Ishikawa (cell line): ENCODE measurements around the gene C1GALT1C1L.

Source experiments
- CEBPB ChIP-seq: IDR thresholded peaks from 2 replicates; pipeline ENCODE4 v1.6.1; 2012
- CREB1 ChIP-seq: IDR thresholded peaks from 2 replicates; pipeline ENCODE4 v1.6.1; 2012; ENCODE audit warnings: low read depth
- EGR1 ChIP-seq: IDR thresholded peaks from 2 replicates; pipeline ENCODE4 v1.6.1; 2012
- EP300 ChIP-seq: IDR thresholded peaks from 2 replicates; pipeline ENCODE4 v1.6.1; 2012; ENCODE audit warnings: borderline replicate concordance
- FOXM1 ChIP-seq: IDR thresholded peaks from 2 replicates; pipeline ENCODE4 v1.6.1; 2012; ENCODE audit warnings: low read depth, borderline replicate concordance
- NFIC ChIP-seq: IDR thresholded peaks from 2 replicates; pipeline ENCODE4 v1.6.1; 2012
- RAD21 ChIP-seq: IDR thresholded peaks from 2 replicates; pipeline ENCODE4 v1.6.1; 2012; ENCODE audit warnings: low read depth
- TAF1 ChIP-seq: IDR thresholded peaks from 2 replicates; pipeline ENCODE4 v1.6.1; 2012; ENCODE audit warnings: low read depth, mild to moderate bottlenecking
- TCF12 ChIP-seq: IDR thresholded peaks from 2 replicates; pipeline ENCODE4 v1.6.1; 2012; ENCODE audit warnings: low read depth
- YY1 ChIP-seq: IDR thresholded peaks from 2 replicates; pipeline ENCODE4 v1.6.1; 2012; ENCODE audit warnings: low read depth
- TF ChIP-seq, protein P1 (sequence below): IDR thresholded peaks from 2 replicates; pipeline ENCODE4 v1.6.1; 2012
- TF ChIP-seq, protein P2 (sequence below): IDR thresholded peaks from 2 replicates; pipeline ENCODE4 v1.6.1; 2012
- TF ChIP-seq, protein P3 (sequence below): IDR thresholded peaks from 2 replicates; pipeline ENCODE4 v1.6.1; 2012; ENCODE audit warnings: low read depth, mild to moderate bottlenecking

DNA sequence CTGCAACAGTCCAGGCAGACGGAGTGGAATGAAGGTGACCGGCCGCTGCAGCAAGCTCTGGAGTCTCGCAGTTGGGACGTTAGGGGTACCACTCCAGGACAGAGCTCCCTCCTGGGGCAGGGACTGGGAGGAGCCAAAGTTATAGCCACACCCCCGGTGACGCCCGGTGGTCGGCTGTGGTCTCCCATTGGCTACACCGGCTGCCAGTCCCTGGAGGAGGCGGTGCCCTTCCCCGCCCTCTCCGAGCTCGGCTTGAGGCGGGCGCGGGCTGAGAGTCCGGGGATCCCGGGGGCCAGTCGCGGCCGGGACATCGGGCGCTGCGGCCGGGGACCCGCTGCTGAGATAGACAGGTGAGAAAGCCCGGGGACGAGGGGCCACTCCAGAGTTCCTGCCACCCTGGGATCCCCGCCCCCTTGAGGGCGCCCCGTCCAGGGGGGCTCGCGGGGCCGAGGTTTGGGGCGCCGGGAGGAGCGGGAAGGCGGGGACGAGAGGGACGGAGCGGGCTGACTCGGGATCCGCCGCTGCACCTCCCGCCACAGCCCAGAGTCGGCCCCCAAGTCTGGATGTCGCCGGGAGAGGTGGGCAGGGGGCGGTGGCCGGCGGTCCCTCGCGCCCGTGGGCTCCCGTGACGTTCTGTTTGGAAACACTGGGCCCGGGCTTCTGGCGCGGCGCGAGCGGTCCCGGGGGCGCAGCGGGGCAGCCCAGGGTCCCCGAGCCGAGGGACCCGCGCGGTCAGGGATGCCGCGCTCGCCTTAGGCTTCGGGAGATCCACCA, 39.0 kb downstream of the C1GALT1C1L start, which contains the start of gene PLEKHH2:
- no peak for TF ChIP-seq CREB1
- TF ChIP-seq, protein P1, sequence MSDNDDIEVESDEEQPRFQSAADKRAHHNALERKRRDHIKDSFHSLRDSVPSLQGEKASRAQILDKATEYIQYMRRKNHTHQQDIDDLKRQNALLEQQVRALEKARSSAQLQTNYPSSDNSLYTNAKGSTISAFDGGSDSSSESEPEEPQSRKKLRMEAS: no peak
- TF ChIP-seq, protein P2, sequence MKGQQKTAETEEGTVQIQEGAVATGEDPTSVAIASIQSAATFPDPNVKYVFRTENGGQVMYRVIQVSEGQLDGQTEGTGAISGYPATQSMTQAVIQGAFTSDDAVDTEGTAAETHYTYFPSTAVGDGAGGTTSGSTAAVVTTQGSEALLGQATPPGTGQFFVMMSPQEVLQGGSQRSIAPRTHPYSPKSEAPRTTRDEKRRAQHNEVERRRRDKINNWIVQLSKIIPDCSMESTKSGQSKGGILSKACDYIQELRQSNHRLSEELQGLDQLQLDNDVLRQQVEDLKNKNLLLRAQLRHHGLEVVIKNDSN: no peak
- no peak for TF ChIP-seq YY1
- peak; percentile 61 for TF ChIP-seq TAF1
- TF ChIP-seq TCF12: no peak
- TF ChIP-seq, protein P3, sequence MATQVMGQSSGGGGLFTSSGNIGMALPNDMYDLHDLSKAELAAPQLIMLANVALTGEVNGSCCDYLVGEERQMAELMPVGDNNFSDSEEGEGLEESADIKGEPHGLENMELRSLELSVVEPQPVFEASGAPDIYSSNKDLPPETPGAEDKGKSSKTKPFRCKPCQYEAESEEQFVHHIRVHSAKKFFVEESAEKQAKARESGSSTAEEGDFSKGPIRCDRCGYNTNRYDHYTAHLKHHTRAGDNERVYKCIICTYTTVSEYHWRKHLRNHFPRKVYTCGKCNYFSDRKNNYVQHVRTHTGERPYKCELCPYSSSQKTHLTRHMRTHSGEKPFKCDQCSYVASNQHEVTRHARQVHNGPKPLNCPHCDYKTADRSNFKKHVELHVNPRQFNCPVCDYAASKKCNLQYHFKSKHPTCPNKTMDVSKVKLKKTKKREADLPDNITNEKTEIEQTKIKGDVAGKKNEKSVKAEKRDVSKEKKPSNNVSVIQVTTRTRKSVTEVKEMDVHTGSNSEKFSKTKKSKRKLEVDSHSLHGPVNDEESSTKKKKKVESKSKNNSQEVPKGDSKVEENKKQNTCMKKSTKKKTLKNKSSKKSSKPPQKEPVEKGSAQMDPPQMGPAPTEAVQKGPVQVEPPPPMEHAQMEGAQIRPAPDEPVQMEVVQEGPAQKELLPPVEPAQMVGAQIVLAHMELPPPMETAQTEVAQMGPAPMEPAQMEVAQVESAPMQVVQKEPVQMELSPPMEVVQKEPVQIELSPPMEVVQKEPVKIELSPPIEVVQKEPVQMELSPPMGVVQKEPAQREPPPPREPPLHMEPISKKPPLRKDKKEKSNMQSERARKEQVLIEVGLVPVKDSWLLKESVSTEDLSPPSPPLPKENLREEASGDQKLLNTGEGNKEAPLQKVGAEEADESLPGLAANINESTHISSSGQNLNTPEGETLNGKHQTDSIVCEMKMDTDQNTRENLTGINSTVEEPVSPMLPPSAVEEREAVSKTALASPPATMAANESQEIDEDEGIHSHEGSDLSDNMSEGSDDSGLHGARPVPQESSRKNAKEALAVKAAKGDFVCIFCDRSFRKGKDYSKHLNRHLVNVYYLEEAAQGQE: no peak
- no peak for TF ChIP-seq NFIC
- no peak for TF ChIP-seq CEBPB
- no peak for TF ChIP-seq FOXM1
- no peak for TF ChIP-seq EP300
- TF ChIP-seq RAD21: no peak
- TF ChIP-seq EGR1: no peak
